Erythroblast (primary cell): ENCODE results near the gene STT3A.

Experiments used
- DNase-seq, 2 experiments: peaks; one replicate each; lab custom pipeline; 2025; lab: John Stamatoyannopoulos, UW
- GATA1 ChIP-seq: IDR thresholded peaks from 2 replicates; pipeline ENCODE4 v1.6.1; 2011; ENCODE audit warnings: low read depth, mild to moderate bottlenecking, control low read depth, low read length, moderate library complexity
- POLR2A ChIP-seq: IDR thresholded peaks from 2 replicates; pipeline ENCODE4 v1.6.1; 2011; ENCODE audit warnings: mild to moderate bottlenecking, low read length

The STT3A gene

GRCh38 chr11:125649465-125650166, 57.0 kb downstream of the STT3A start:
- no peak for TF ChIP-seq POLR2A
- TF ChIP-seq GATA1, result no peak
- no peak for DNase-seq

GRCh38 chr11:125662689-125663088, 70.0 kb downstream of the STT3A start:
- TF ChIP-seq POLR2A (no peak), GATA1 (no peak)
- no peak for DNase-seq

- TF ChIP-seq POLR2A (no peak), GATA1 (no peak)
- no peak for DNase-seq
Observed at GRCh38 chr11:125663910-125664309, 71.3 kb downstream of the STT3A start.

- TF ChIP-seq POLR2A, result no peak
- TF ChIP-seq GATA1, result no peak
Observed at GRCh38 chr11:125667151-125667550, 74.5 kb downstream of the STT3A start.

GRCh38 chr11:125670172-125670571, 77.5 kb downstream of the STT3A start:
- DNase-seq, result no peak
- TF ChIP-seq POLR2A (no peak), GATA1 (no peak)

More at GRCh38 chr11:125667151-125667550, 74.5 kb downstream of the STT3A start:
- no peak for DNase-seq

- no peak for TF ChIP-seq GATA1
- no peak for DNase-seq
Observed at GRCh38 chr11:125671561-125671960, 78.9 kb downstream of the STT3A start.
